Cardiac fibroblast (primary cell): ENCODE measurements around the gene CACNA1D.

ENCODE experiments used
- DNase-seq, 2 donors: peaks; one replicate each; pipeline versions ENCODE4 v3.0.0 to v3.0.0-alpha.2; 2010; ENCODE audit warnings: low read depth in 2 of 2
- H3K4me3 ChIP-seq, 2 donors: replicated peaks in 1 of 2; 1 replicate in 1 of 2; 2 replicates in 1 of 2; pipeline ENCODE4 v1.5.1; 2011; ENCODE audit warnings: low read depth in 2 of 2, low read length in 2 of 2, mild to moderate bottlenecking in 2 of 2, moderate library complexity in 1 of 2
- CTCF ChIP-seq: IDR thresholded peaks from one replicate; pipeline ENCODE4 v1.5.1; 2011; ENCODE audit warnings: low read depth, mild to moderate bottlenecking, low read length, inconsistent platforms

The CACNA1D gene

GRCh38 chr3:53525765-53526703, 31.6 kb downstream of the CACNA1D start:
- TF ChIP-seq CTCF, result no peak
- DNase-seq, result peak; percentile 2 to 5
- no peak overlapping the region for H3K4me3 ChIP-seq

- DNase-seq, result no peak
- TF ChIP-seq CTCF, result no peak
- no peak overlapping the region for H3K4me3 ChIP-seq
These were observed 32.3 kb downstream of the CACNA1D start for GRCh38 chr3:53526704-53527055.

GRCh38 chr3:53530205-53530604, 35.8 kb downstream of the CACNA1D start:
- no peak for TF ChIP-seq CTCF
- H3K4me3 ChIP-seq, result no peak overlapping the region
- DNase-seq, result no peak

- no peak overlapping the region for H3K4me3 ChIP-seq
- no peak for TF ChIP-seq CTCF
- DNase-seq, result no peak
These were observed 37.3 kb downstream of the CACNA1D start for GRCh38 chr3:53531749-53532148.

- DNase-seq, result no peak
- H3K4me3 ChIP-seq, result no peak overlapping the region
- TF ChIP-seq CTCF, result no peak
These were observed 39.1 kb downstream of the CACNA1D start for GRCh38 chr3:53533472-53533871.

- no peak overlapping the region for H3K4me3 ChIP-seq
- no peak for TF ChIP-seq CTCF
- DNase-seq, result no peak
These were observed 39.8 kb downstream of the CACNA1D start for GRCh38 chr3:53534216-53534615.
